Lower leg skin (tissue), 4 donors: Measurements from ENCODE around the gene HTR5A. TPM values are rescaled to one million over a fixed set of nuclear protein-coding genes. Genes with fewer than 3 reads are reported as not detected.

ENCODE experiments used
- DNase-seq, 2 donors: peaks; one replicate each; pipeline ENCODE4 v3.0.0-alpha.2; 2019; ENCODE audit warnings: low spot score in 2 of 2
- H3K4me3 ChIP-seq: fragments of 200-600 bp; sonication (generic); 2 replicates; pipeline ENCODE4 v1.5.1; 2017; ENCODE audit warnings: mild to moderate bottlenecking, low read depth; ENCODE audit not compliant: poor library complexity, severe bottlenecking
- CTCF ChIP-seq, 3 donors: fragments of 450-650 bp; IDR thresholded peaks; one replicate each; pipeline ENCODE4 v1.5.1; 2016; ENCODE audit warnings: antibody characterized with exemption in 3 of 3, mild to moderate bottlenecking in 3 of 3, moderate library complexity in 2 of 3
- POLR2A ChIP-seq, 2 donors: fragments of 450-650 bp; IDR thresholded peaks; one replicate each; pipeline ENCODE4 v1.6.1; 2016 to 2017; ENCODE audit warnings: antibody characterized with exemption in 2 of 2, mild to moderate bottlenecking in 1 of 2, moderate library complexity in 1 of 2
- WGBS, 2 donors: methylation state at CpG; one replicate each; pipeline ENCODE4 v1.1.5; 2018; 5-methylcytosine and 5-hydroxymethylcytosine counted together
- intact Hi-C: fragments of 100-400 bp; cut with DNase I; formaldehyde crosslinking; loops from one replicate; pipeline ENCODE4 v1.15.0; 2023; ENCODE audit warnings: low total_unique reads
- total RNA-seq, 4 donors: library from RNA; depleted of rRNA; stranded (reverse); fragments of >200 nt; gene quantifications; one replicate each; pipeline ENCODE4 v1.1.0, GENCODE V29; 2016

The HTR5A gene
- total RNA-seq, 4 donors from 2014 or later, result not detected

- H3K4me3 ChIP-seq, result no peak overlapping the region
- no peak for DNase-seq
- TF ChIP-seq CTCF (IDR thresholded peaks at IDR 0.05) (no peak), POLR2A (IDR thresholded peaks at IDR 0.05) (no peak)
- 77 to 82% methylated on average over 4 of the region's 4 CpGs for WGBS, 2 donors
- intact Hi-C loops, result no loop called here
These were observed 11.2 kb upstream of the HTR5A start for GRCh38 chr7:155058896-155059295.

- WGBS, 2 donors, result 49 to 63% methylated on average over 5 of the region's 5 CpGs
- no peak for DNase-seq
- TF ChIP-seq CTCF (IDR thresholded peaks at IDR 0.05) (no peak), POLR2A (IDR thresholded peaks at IDR 0.05) (no peak)
- intact Hi-C loops, result no loop called here
- no peak overlapping the region for H3K4me3 ChIP-seq
These were observed 10.4 kb upstream of the HTR5A start for GRCh38 chr7:155059703-155060102.

- DNase-seq, result no peak
- TF ChIP-seq CTCF (IDR thresholded peaks at IDR 0.05), result no peak
- no peak for TF ChIP-seq POLR2A (IDR thresholded peaks at IDR 0.05)
- no peak overlapping the region for H3K4me3 ChIP-seq
- WGBS, 2 donors, result 34 to 42% methylated on average over 5 of the region's 5 CpGs
- intact Hi-C loops, result no loop called here
These were observed 7.7 kb upstream of the HTR5A start for GRCh38 chr7:155062411-155062810.

GRCh38 chr7:155064186-155064585 lies 5.9 kb upstream of the HTR5A start:
- intact Hi-C loops, result no loop called here
- no peak for DNase-seq
- 44 to 65% methylated on average over 4 of the region's 4 CpGs for WGBS, 2 donors
- TF ChIP-seq CTCF (IDR thresholded peaks at IDR 0.05), result no peak
- no peak for TF ChIP-seq POLR2A (IDR thresholded peaks at IDR 0.05)
- no peak overlapping the region for H3K4me3 ChIP-seq

- intact Hi-C loops, result no loop called here
- no peak overlapping the region for H3K4me3 ChIP-seq
- WGBS, 2 donors, result 54 to 68% methylated on average over 7 of the region's 7 CpGs
- DNase-seq, result no peak
- TF ChIP-seq CTCF (IDR thresholded peaks at IDR 0.05) (no peak), POLR2A (IDR thresholded peaks at IDR 0.05) (no peak)
These were observed 3.6 kb upstream of the HTR5A start for GRCh38 chr7:155066417-155066950.

- no peak for DNase-seq
- WGBS, 2 donors, result 59 to 67% methylated on average over 33 to 40 of the region's 43 CpGs
- TF ChIP-seq CTCF (IDR thresholded peaks at IDR 0.05), result no peak
- no peak for TF ChIP-seq POLR2A (IDR thresholded peaks at IDR 0.05)
- H3K4me3 ChIP-seq, result no peak overlapping the region
- intact Hi-C loops, result no loop called here
These were observed 1.1 kb downstream of the HTR5A start for GRCh38 chr7:155071121-155071651.
